CD4-positive, alpha-beta T cell (primary cell): ENCODE measurements around the gene CDH13. TPM values are rescaled to one million over a fixed set of nuclear protein-coding genes. Genes with fewer than 3 reads are reported as not detected.

Source experiments
- ATAC-seq: fragments of 200-7000 bp; cut with Tn5 transposase; one replicate; pipeline ENCODE4 v1.10.0; 2022; ENCODE audit warnings: mild to moderate bottlenecking; ENCODE audit not compliant: poor library complexity
- CTCF ChIA-PET: fragments of 350-600 bp; sonication (Branson Sonifier 250); formaldehyde crosslinking; loops from one replicate; lab custom pipeline; 2021; ENCODE audit warnings: antibody characterized with exemption, inconsistent platforms; lab: Charles Lee
- POLR2A ChIA-PET: fragments of 350-600 bp; sonication (Branson Sonifier 250); formaldehyde crosslinking; loops from one replicate; lab custom pipeline; 2021; ENCODE audit warnings: antibody characterized with exemption, inconsistent platforms; lab: Charles Lee
- DNase-seq, 14 experiments: peaks; one replicate each; pipeline ENCODE4 v3.0.0-alpha.2; 2013 to 2020; ENCODE audit warnings: mixed read lengths in 2 of 14
- H3K27ac ChIP-seq, 2 donors: one replicate each; pipeline versions ENCODE4 v1.5.1 to v1.7.0; 2013; ENCODE audit warnings: low read length in 2 of 2, low read depth in 1 of 2, mild to moderate bottlenecking in 1 of 2
- H3K27me3 ChIP-seq, 2 experiments: 1 replicate in 1 of 2; 2 replicates in 1 of 2; pipeline versions ENCODE4 v1.6.1 to v1.7.0; 2013; ENCODE audit warnings: low read length in 2 of 2, control low read depth in 1 of 2, mild to moderate bottlenecking in 1 of 2, moderate library complexity in 1 of 2; ENCODE audit not compliant: insufficient read depth in 2 of 2, control insufficient read depth in 1 of 2
- H3K36me3 ChIP-seq: one replicate; pipeline ENCODE4 v1.6.1; 2013; ENCODE audit warnings: low read length, control low read depth; ENCODE audit not compliant: insufficient read depth
- H3K4me1 ChIP-seq: one replicate; pipeline ENCODE4 v1.6.1; 2013; ENCODE audit warnings: low read length, control low read depth; ENCODE audit not compliant: insufficient read depth
- H3K4me3 ChIP-seq: one replicate; pipeline ENCODE4 v1.5.1; 2013; ENCODE audit warnings: mild to moderate bottlenecking, low read length, moderate library complexity
- H3K9me3 ChIP-seq, 2 experiments: 1 replicate in 1 of 2; 2 replicates in 1 of 2; pipeline versions ENCODE4 v1.6.1 to v1.7.0; 2013; ENCODE audit warnings: low read length in 2 of 2, mild to moderate bottlenecking in 2 of 2, control low read depth in 1 of 2, moderate library complexity in 1 of 2; ENCODE audit not compliant: control insufficient read depth in 1 of 2, insufficient read depth in 1 of 2
- H3K27ac Mint-ChIP-seq: one replicate; pipeline ENCODE4 v1.8.0; 2020; ENCODE audit warnings: mixed read lengths
- H3K27me3 Mint-ChIP-seq: one replicate; pipeline ENCODE4 v1.8.0; 2021; ENCODE audit warnings: mixed read lengths
- H3K36me3 Mint-ChIP-seq: one replicate; pipeline ENCODE4 v1.8.0; 2021; ENCODE audit warnings: low read depth, mixed read lengths
- H3K4me1 Mint-ChIP-seq: one replicate; pipeline ENCODE4 v1.8.0; 2021; ENCODE audit warnings: low read depth, mixed read lengths
- H3K4me3 Mint-ChIP-seq: one replicate; pipeline ENCODE4 v1.8.0; 2020; ENCODE audit warnings: mild to moderate bottlenecking, mixed read lengths
- H3K9me3 Mint-ChIP-seq: one replicate; pipeline ENCODE4 v1.8.0; 2020; ENCODE audit warnings: mixed read lengths
- CTCF ChIP-seq: fragments of 200-600 bp; IDR thresholded peaks from one replicate; pipeline ENCODE4 v1.8.0; 2022; ENCODE audit warnings: antibody characterized with exemption, mild to moderate bottlenecking
- intact Hi-C, 2 experiments: fragments of 100-400 bp; cut with DNase I in 1 of 2; cut with micrococcal nuclease in 1 of 2; formaldehyde crosslinking; loops; one replicate each; pipeline versions ENCODE4 v1.15.1 to v1.9.0; 2023 to 2025; cut with DNase I, micrococcal nuclease
- total RNA-seq, 174 experiments: library from RNA in 2 of 174; stranded (reverse) in 2 of 174; gene quantifications; one replicate each; pipeline ENCODE4 v1.2.3 and lab custom pipeline; 2021 to 2026

Gene CDH13
- total RNA-seq, 2 experiments from 2014 or later: not detected

GRCh38 chr16:82633964-82634600 lies 7.3 kb downstream of the CDH13 start:
- H3K9me3 Mint-ChIP-seq: no peaks in the 10 kb centered on the region
- intact Hi-C loops: loop anchor here in 1 of 2 experiments (5.0 kb wide), 1 partner anchor 578 kb away; no protein-coding TSS in a partner anchor
- Histone ChIP-seq H3K27me3 (peaks cover 4 to 7% of the 10 kb centered on the region in 2 experiments), H3K4me3 (no peak overlapping the region), H3K36me3 (no peaks in the 10 kb centered on the region), H3K9me3 (no peaks in the 10 kb centered on the region), H3K4me1 (no peaks in the 10 kb centered on the region), H3K27ac (no peak overlapping the region)
- H3K4me1 Mint-ChIP-seq: no peaks in the 10 kb centered on the region
- CTCF ChIA-PET: no interaction called here
- H3K4me3 Mint-ChIP-seq: no peak overlapping the region
- no peak overlapping the region for H3K27ac Mint-ChIP-seq
- TF ChIP-seq CTCF: no peak
- no peak for ATAC-seq
- POLR2A ChIA-PET: no interaction called here
- no peak for DNase-seq
- peaks cover 32% of the 10 kb centered on the region for H3K27me3 Mint-ChIP-seq
- H3K36me3 Mint-ChIP-seq: no peaks in the 10 kb centered on the region

- H3K36me3 ChIP-seq: no peaks in the 10 kb centered on the region
- ChIA-PET POLR2A (no interaction called here), CTCF (no interaction called here)
- DNase-seq (no peak), ATAC-seq (no peak)
- intact Hi-C loops: loop anchor here in 1 of 2 experiments (5.0 kb wide), 1 partner anchor 577 kb away; no protein-coding TSS in a partner anchor
- no peaks in the 10 kb centered on the region for H3K4me1 ChIP-seq
- H3K9me3 Mint-ChIP-seq: no peaks in the 10 kb centered on the region
- no peak for TF ChIP-seq CTCF
- H3K27me3 ChIP-seq: no peaks in the 10 kb centered on the region
- H3K4me1 Mint-ChIP-seq: no peaks in the 10 kb centered on the region
- H3K36me3 Mint-ChIP-seq: no peaks in the 10 kb centered on the region
- H3K4me3 ChIP-seq: no peak overlapping the region
- H3K27me3 Mint-ChIP-seq: peaks cover 22% of the 10 kb centered on the region
- no peaks in the 10 kb centered on the region for H3K9me3 ChIP-seq
- H3K27ac ChIP-seq: no peak overlapping the region
- no peak overlapping the region for H3K27ac Mint-ChIP-seq
- H3K4me3 Mint-ChIP-seq: no peak overlapping the region
These were observed 8.3 kb downstream of the CDH13 start for GRCh38 chr16:82634955-82635610.

GRCh38 chr16:82636485-82636884 lies 9.7 kb downstream of the CDH13 start:
- intact Hi-C loops: no loop called here
- H3K27me3 Mint-ChIP-seq: peaks cover 10% of the 10 kb centered on the region
- ChIA-PET POLR2A (no interaction called here), CTCF (no interaction called here)
- Histone ChIP-seq H3K4me3 (no peak overlapping the region), H3K36me3 (no peaks in the 10 kb centered on the region), H3K27ac (no peak overlapping the region), H3K4me1 (no peaks in the 10 kb centered on the region), H3K9me3 (no peaks in the 10 kb centered on the region), H3K27me3 (no peaks in the 10 kb centered on the region)
- ATAC-seq (no peak), DNase-seq (no peak)
- no peak for TF ChIP-seq CTCF
- no peaks in the 10 kb centered on the region for H3K9me3 Mint-ChIP-seq
- no peaks in the 10 kb centered on the region for H3K36me3 Mint-ChIP-seq
- H3K4me1 Mint-ChIP-seq: peaks cover 3% of the 10 kb centered on the region
- H3K27ac Mint-ChIP-seq: no peak overlapping the region
- H3K4me3 Mint-ChIP-seq: no peak overlapping the region
